Upper lobe of left lung (tissue), 6 donors: ENCODE measurements around the gene MEMO1. TPM values are rescaled to one million over a fixed set of nuclear protein-coding genes. Genes with fewer than 3 reads are reported as not detected.
"Not testable (repeated sequence)": the region's sequence is repeated elsewhere in the genome, so short reads cannot be mapped to it uniquely, and the experiment has no call there.

ENCODE experiments used
- ATAC-seq, 2 donors: fragments of 200-7000 bp; cut with Tn5 transposase; one replicate each; pipeline ENCODE4 v1.9.1; 2022; ENCODE audit warnings: mild to moderate bottlenecking in 2 of 2, moderate library complexity in 2 of 2; ENCODE audit not compliant: low FRiP score in 2 of 2
- DNase-seq, 2 donors: peaks; one replicate each; pipeline ENCODE4 v3.0.0-alpha.2; 2019 to 2020
- H3K27ac ChIP-seq, 4 donors: fragments of 200-600 bp; sonication (generic); one replicate each; pipeline ENCODE4 v1.5.1; 2016 to 2019
- H3K27me3 ChIP-seq, 4 donors: fragments of 200-600 bp; sonication (generic); one replicate each; pipeline ENCODE4 v1.5.1; 2017 to 2019
- H3K36me3 ChIP-seq, 4 donors: fragments of 200-600 bp; sonication (generic); one replicate each; pipeline ENCODE4 v1.5.1; 2016 to 2019
- H3K4me1 ChIP-seq, 4 donors: fragments of 200-600 bp; sonication (generic); one replicate each; pipeline ENCODE4 v1.5.1; 2018 to 2019
- H3K4me3 ChIP-seq, 4 donors: fragments of 200-600 bp; sonication (generic); one replicate each; pipeline ENCODE4 v1.5.1; 2017 to 2019; ENCODE audit warnings: mild to moderate bottlenecking in 2 of 4, moderate library complexity in 1 of 4
- H3K9me3 ChIP-seq, 4 donors: fragments of 200-600 bp; sonication (generic); one replicate each; pipeline ENCODE4 v1.5.1; 2018 to 2019
- EP300 ChIP-seq, 4 donors: sonication (generic); formaldehyde crosslinking; IDR thresholded peaks; one replicate each; pipeline ENCODE4 v1.5.1; 2017; ENCODE audit warnings: antibody characterized with exemption in 4 of 4, control low read depth in 2 of 4
- POLR2A ChIP-seq, 4 donors: fragments of 450-650 bp; IDR thresholded peaks; one replicate each; pipeline ENCODE4 v1.5.1; 2016 to 2017; ENCODE audit warnings: antibody characterized with exemption in 4 of 4, mild to moderate bottlenecking in 2 of 4
- POLR2AphosphoS5 ChIP-seq, 2 donors: sonication (generic); formaldehyde crosslinking; IDR thresholded peaks; one replicate each; pipeline ENCODE4 v1.5.1; 2017; ENCODE audit warnings: antibody characterized with exemption in 2 of 2
- WGBS, 2 donors: methylation state at CpG; one replicate each; pipeline ENCODE4 v1.1.5; 2017 to 2018; 5-methylcytosine and 5-hydroxymethylcytosine counted together
- total RNA-seq, 6 donors: library from RNA; depleted of rRNA in 4 of 6; stranded (reverse); fragments of >200 nt in 4 of 6; gene quantifications; one replicate each; pipeline versions ENCODE4 v1.1.0 to v1.2.1, GENCODE V29; 2016 to 2021
- TF ChIP-seq, protein P1 (sequence below), 6 experiments: fragments of 450-650 bp in 4 of 6; fragments of 200-600 bp in 2 of 6; sonication (generic) in 2 of 6; IDR thresholded peaks; one replicate each; pipeline ENCODE4 v1.5.1; 2016 to 2019; ENCODE audit warnings: antibody characterized with exemption in 6 of 6
- donor health status: DM: no; HTN: no; CAD: no; lungs with moderate emphysema.
- donor health status: DM: no; HTN: yes; CAD: no; lungs with severe emphysema.

MEMO1 gene
- total RNA-seq, 6 donors from 2014 or later: 12.7 to 32.3 (median 23.6) TPM

DNA sequence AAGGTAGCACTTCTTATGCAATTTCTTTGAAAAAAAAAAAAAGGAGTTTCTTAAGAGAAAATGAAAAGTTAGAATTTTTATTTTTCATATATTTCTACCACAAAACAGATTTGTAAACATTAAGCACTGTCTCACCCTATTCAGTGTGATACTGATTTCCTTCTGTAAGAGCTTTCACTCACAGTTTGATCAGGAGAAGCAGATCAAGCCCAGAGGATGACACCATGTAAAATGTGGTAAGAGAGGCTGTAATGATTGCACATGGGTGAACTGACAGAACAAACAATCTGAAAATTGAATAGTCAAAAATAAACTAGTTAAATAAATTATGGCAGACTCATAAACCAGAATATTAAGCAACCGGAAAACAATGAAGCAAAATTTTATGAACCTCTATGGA lies 54.5 kb downstream of the MEMO1 start:
- ATAC-seq (no peak), DNase-seq (no peak)
- H3K36me3 ChIP-seq: no peaks in the 10 kb centered on the region
- H3K4me1 ChIP-seq: peaks cover 0 to 5% (median 0%) of the 10 kb centered on the region in 4 donors
- WGBS, 2 donors: 94 to 100% methylated on average over 1 of the region's 1 CpG
- H3K27ac ChIP-seq: no peak overlapping the region
- TF ChIP-seq, protein P1, sequence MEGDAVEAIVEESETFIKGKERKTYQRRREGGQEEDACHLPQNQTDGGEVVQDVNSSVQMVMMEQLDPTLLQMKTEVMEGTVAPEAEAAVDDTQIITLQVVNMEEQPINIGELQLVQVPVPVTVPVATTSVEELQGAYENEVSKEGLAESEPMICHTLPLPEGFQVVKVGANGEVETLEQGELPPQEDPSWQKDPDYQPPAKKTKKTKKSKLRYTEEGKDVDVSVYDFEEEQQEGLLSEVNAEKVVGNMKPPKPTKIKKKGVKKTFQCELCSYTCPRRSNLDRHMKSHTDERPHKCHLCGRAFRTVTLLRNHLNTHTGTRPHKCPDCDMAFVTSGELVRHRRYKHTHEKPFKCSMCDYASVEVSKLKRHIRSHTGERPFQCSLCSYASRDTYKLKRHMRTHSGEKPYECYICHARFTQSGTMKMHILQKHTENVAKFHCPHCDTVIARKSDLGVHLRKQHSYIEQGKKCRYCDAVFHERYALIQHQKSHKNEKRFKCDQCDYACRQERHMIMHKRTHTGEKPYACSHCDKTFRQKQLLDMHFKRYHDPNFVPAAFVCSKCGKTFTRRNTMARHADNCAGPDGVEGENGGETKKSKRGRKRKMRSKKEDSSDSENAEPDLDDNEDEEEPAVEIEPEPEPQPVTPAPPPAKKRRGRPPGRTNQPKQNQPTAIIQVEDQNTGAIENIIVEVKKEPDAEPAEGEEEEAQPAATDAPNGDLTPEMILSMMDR (IDR thresholded peaks at IDR 0.05): no peak
- no peaks in the 10 kb centered on the region for H3K27me3 ChIP-seq
- H3K4me3 ChIP-seq: no peak overlapping the region
- no peaks in the 10 kb centered on the region for H3K9me3 ChIP-seq

DNA sequence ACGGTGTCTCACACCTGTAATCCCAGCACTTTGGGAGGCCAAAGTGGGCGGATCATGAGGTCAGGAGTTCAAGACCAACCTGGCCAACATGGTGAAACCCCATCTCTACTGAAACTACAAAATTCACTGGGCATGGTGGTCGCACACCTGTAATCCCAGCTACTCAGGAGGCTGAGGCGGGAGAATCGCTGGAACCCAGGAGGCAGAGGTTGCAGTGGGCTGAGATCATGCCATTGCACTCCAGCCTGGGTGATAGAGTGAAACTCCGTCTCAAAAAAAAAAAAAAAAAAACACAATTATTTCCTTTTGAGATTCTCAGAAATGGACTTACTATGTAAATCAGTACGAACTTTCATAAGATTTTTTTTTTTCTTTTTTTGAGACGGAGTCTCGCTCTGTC lies 57.7 kb downstream of the MEMO1 start:
- ATAC-seq, H3K4me3 ChIP-seq, H3K9me3 ChIP-seq, DNase-seq, H3K36me3 ChIP-seq, H3K27ac ChIP-seq, H3K4me1 ChIP-seq, H3K27me3 ChIP-seq: not testable (repeated sequence)
- WGBS, 2 donors: 92 to 96% methylated on average over 9 of the region's 9 CpGs

DNA sequence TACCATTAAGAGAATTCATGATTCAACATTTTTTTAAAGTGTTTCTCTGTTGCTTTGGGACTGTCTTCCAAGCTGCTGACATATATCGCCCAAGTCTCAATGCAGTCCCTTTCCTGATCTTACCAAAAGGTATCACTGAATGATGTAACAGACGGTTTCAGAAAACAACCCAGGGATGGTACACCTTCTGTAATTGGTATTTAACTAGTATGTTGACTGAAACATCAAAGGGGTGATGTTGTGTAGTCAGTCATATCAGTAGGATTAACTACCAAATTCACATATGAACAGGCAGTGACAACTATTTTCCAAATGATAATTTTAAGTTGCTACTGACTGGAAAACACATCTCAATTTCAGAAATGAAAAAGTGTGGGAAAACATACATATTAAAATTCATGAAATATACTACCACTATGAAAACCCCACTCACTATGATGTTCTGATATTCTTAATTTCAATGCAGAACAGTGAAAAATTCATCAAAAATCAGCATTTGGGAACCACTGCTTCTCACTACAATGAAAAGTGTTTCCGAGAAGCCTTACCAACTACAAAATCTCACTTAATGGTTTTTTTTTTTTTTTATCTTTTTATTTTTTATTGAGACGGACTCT lies 59.8 kb downstream of the MEMO1 start:
- no peak overlapping the region for H3K27ac ChIP-seq
- 84 to 95% methylated on average over 4 of the region's 4 CpGs for WGBS, 2 donors
- no peak for TF ChIP-seq POLR2AphosphoS5 (IDR thresholded peaks at IDR 0.05)
- TF ChIP-seq POLR2A (IDR thresholded peaks at IDR 0.05): no peak
- TF ChIP-seq EP300 (IDR thresholded peaks at IDR 0.05): no peak
- TF ChIP-seq, protein P1 (IDR thresholded peaks at IDR 0.05): no peak
- DNase-seq (no peak), ATAC-seq (no peak)
- H3K4me3 ChIP-seq: no peak overlapping the region
- H3K36me3 ChIP-seq: no peaks in the 10 kb centered on the region
- no peaks in the 10 kb centered on the region for H3K4me1 ChIP-seq
- no peaks in the 10 kb centered on the region for H3K9me3 ChIP-seq
- no peaks in the 10 kb centered on the region for H3K27me3 ChIP-seq

DNA sequence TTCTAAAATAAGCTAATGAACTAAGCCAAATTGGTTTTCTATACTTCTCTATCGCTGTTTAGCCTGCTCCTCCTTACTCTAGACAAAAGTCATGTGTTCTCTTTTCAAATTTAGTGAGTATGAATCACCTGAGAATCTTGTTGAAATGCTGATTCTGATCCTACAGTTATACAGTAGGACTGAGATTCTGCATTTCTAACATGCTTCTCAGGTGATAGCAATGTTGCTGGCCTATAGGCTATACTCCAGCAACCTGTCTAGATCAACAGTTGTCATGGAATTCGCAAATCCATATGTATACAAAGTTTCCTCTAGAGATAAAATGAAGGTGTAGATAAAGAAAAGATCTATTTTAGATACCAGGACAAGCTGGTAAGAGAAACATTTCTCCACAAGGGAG lies 62.9 kb downstream of the MEMO1 start:
- Histone ChIP-seq H3K27ac (no peak overlapping the region), H3K9me3 (no peaks in the 10 kb centered on the region), H3K4me3 (no peak overlapping the region), H3K27me3 (no peaks in the 10 kb centered on the region), H3K36me3 (peaks cover 0 to 4% (median under 1%) of the 10 kb centered on the region in 4 donors), H3K4me1 (no peaks in the 10 kb centered on the region)
- TF ChIP-seq, protein P1 (IDR thresholded peaks at IDR 0.05): no peak
- TF ChIP-seq POLR2A (IDR thresholded peaks at IDR 0.05) (no peak), POLR2AphosphoS5 (IDR thresholded peaks at IDR 0.05) (no peak), EP300 (IDR thresholded peaks at IDR 0.05) (no peak)
- no peak for DNase-seq
- 89 to 90% methylated on average over 2 of the region's 2 CpGs for WGBS, 2 donors
- ATAC-seq: no peak

DNA sequence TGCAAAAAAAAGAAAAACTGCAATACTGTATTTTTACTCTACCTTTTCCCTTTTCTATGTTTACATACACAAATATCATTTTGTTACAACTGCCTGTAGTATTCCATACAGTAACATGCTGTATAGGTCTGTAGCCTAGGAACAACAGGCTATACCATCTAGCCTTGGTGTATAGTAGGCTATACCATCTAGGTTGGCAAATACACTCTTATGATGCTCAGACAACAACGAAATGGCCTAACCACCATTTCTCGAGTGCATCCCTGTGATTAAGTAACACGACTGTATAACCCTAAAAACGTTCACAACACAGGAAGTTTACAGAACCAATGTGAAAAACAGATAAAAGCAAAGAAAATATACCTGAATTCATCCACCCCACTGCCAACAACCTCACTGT lies 64.0 kb downstream of the MEMO1 start:
- ATAC-seq (no peak), DNase-seq (no peak)
- H3K9me3 ChIP-seq: no peaks in the 10 kb centered on the region
- TF ChIP-seq EP300 (IDR thresholded peaks at IDR 0.05) (no peak), POLR2A (IDR thresholded peaks at IDR 0.05) (no peak), POLR2AphosphoS5 (IDR thresholded peaks at IDR 0.05) (no peak)
- TF ChIP-seq, protein P1 (IDR thresholded peaks at IDR 0.05): no peak
- H3K27ac ChIP-seq: no peak overlapping the region
- no peak overlapping the region for H3K4me3 ChIP-seq
- no peaks in the 10 kb centered on the region for H3K4me1 ChIP-seq
- no peaks in the 10 kb centered on the region for H3K27me3 ChIP-seq
- 77 to 90% methylated on average over 4 of the region's 4 CpGs for WGBS, 2 donors
- H3K36me3 ChIP-seq: peaks cover 0 to 10% (median 4%) of the 10 kb centered on the region in 4 donors
